SU-DHL-6 (cell line): ENCODE data around the gene ANKRD40CL.
A peak's percentile ranks its signal among the peaks of the same experiment; 100 is the strongest.

Source experiments
- H2AFZ ChIP-seq: fragments of 200-600 bp; sonication (generic); 2 replicates; pipeline ENCODE4 v1.6.1; 2014; ENCODE audit warnings: low read depth, mild to moderate bottlenecking, moderate library complexity, mixed read lengths, antibody characterized with exemption, low read length; ENCODE audit not compliant: severe bottlenecking
- H3F3A ChIP-seq: fragments of 200-600 bp; shearing (Covaris generic); 2 replicates; pipeline ENCODE4 v1.6.0; 2016; ENCODE audit warnings: antibody characterized with exemption, mild to moderate bottlenecking; ENCODE audit not compliant: insufficient read depth
- H3K27ac ChIP-seq: fragments of 200-600 bp; sonication (generic); 2 replicates; pipeline ENCODE4 v1.5.1; 2016; ENCODE audit warnings: low read depth, mild to moderate bottlenecking, low read length, moderate library complexity, mixed read lengths
- H3K27me3 ChIP-seq: fragments of 200-600 bp; sonication (generic), shearing (Covaris generic); 2 replicates; pipeline ENCODE4 v1.6.0; 2014; ENCODE audit warnings: mild to moderate bottlenecking, low read length
- H3K36me3 ChIP-seq: fragments of 200-600 bp; sonication (generic); 2 replicates; pipeline ENCODE4 v1.6.1; 2014; ENCODE audit warnings: mild to moderate bottlenecking, low read length, mixed read lengths
- H3K4me2 ChIP-seq: fragments of 300-600, 200-600 bp; shearing (Covaris generic), sonication (generic); 2 replicates; pipeline ENCODE4 v1.6.0; 2014; ENCODE audit warnings: low read length, low read depth, mild to moderate bottlenecking; ENCODE audit not compliant: poor library complexity, severe bottlenecking
- H3K4me3 ChIP-seq: fragments of 200-600 bp; sonication (generic); 2 replicates; pipeline ENCODE4 v1.5.1; 2014; ENCODE audit warnings: antibody characterized with exemption, low read length, mild to moderate bottlenecking, mixed read lengths; ENCODE audit not compliant: insufficient read depth, poor library complexity, severe bottlenecking
- H3K79me2 ChIP-seq: fragments of 200-600 bp; sonication (generic); 2 replicates; pipeline ENCODE4 v1.6.1; 2014; ENCODE audit warnings: mild to moderate bottlenecking, low read length, moderate library complexity; ENCODE audit not compliant: insufficient read depth
- H3K9ac ChIP-seq: fragments of 200-600 bp; sonication (generic); 2 replicates; pipeline ENCODE4 v1.7.0; 2014; ENCODE audit warnings: mild to moderate bottlenecking, low read length
- H3K9me2 ChIP-seq: fragments of 200-600 bp; sonication (generic); replicated peaks from 2 replicates; pipeline ENCODE4 v1.6.1; 2014; ENCODE audit warnings: low read length; ENCODE audit not compliant: insufficient read depth
- H3K9me3 ChIP-seq: fragments of 200-600 bp; sonication (generic); 2 replicates; pipeline ENCODE4 v1.6.1; 2014; ENCODE audit warnings: low read length, mixed read lengths; ENCODE audit not compliant: insufficient read depth
- H4K20me1 ChIP-seq: fragments of 200-600 bp; sonication (generic); 2 replicates; pipeline ENCODE4 v1.6.1; 2014; ENCODE audit warnings: low read depth, mild to moderate bottlenecking, antibody characterized with exemption, low read length, moderate library complexity, mixed read lengths
- EZH2phosphoT487 ChIP-seq: fragments of 200-600 bp; sonication (generic), shearing (Covaris generic); conservative IDR thresholded peaks from 2 replicates; pipeline ENCODE4 v1.6.1; 2018; ENCODE audit warnings: mild to moderate bottlenecking, antibody characterized with exemption, low read length, moderate library complexity, mixed read lengths
- TF ChIP-seq, protein P1 (sequence below): fragments of 200-600 bp; sonication (generic); IDR thresholded peaks from one replicate; pipeline ENCODE4 v1.5.1; 2017; ENCODE audit warnings: antibody characterized with exemption, mild to moderate bottlenecking, low read length, moderate library complexity; ENCODE audit not compliant: insufficient read depth, poor library complexity, severe bottlenecking

The ANKRD40CL gene

DNA sequence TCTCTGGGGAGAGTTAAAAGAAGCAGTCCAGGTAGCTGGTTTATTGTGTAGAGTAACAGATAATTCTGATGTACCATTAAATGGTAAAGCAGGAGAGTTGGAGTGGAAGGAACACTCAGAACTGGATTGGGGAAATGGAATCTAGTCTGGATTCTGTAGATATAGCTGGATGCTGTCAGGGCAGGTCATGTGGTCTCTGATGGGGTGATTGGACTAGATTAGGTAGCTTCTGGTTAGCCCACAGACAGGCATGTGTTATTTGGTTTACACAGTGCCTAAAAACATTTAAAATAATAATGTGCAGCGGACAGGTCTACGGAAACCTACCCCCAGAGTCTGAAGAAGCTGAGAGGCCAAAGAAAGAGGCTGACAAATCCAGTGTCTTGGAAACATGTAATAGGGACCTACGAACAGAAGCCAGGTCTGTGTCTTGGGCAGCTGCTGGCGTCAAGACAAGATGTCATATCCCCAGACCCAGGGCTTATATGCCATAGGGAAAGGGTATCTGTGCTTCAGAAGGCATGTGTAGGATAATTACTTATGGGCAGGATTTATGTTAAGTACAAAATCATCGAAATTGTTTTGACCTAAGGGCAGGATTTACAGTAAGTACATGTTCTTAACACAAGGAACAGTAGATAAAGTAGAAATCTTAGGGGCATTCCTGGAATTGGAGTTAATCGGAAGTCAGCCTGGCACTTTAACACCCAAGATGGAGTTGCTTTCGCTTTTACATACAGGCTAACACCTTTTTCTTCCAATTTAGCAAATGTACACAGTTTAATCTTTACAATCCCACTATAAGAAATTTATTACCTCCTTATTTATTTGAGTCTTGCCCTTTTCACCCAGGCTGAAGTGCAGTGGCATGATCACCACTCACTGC is 35.5 kb downstream of the ANKRD40CL start:
- Histone ChIP-seq H3K27me3 (no peaks in the 10 kb centered on the region), H3K4me2 (no peak overlapping the region), H3K27ac (no peak overlapping the region), H3K9me2 (no peaks in the 10 kb centered on the region), H3F3A (peaks cover 9% of the 10 kb centered on the region), H4K20me1 (peaks cover 45% of the 10 kb centered on the region), H3K36me3 (peaks cover 11% of the 10 kb centered on the region; the same call in 1 of the 2 replicates), H3K9ac (no peak overlapping the region), H3K9me3 (no peaks in the 10 kb centered on the region), H2AFZ (no peak overlapping the region), H3K4me3 (no peak overlapping the region), H3K79me2 (peaks cover 100% of the 10 kb centered on the region)
- TF ChIP-seq, protein P1, sequence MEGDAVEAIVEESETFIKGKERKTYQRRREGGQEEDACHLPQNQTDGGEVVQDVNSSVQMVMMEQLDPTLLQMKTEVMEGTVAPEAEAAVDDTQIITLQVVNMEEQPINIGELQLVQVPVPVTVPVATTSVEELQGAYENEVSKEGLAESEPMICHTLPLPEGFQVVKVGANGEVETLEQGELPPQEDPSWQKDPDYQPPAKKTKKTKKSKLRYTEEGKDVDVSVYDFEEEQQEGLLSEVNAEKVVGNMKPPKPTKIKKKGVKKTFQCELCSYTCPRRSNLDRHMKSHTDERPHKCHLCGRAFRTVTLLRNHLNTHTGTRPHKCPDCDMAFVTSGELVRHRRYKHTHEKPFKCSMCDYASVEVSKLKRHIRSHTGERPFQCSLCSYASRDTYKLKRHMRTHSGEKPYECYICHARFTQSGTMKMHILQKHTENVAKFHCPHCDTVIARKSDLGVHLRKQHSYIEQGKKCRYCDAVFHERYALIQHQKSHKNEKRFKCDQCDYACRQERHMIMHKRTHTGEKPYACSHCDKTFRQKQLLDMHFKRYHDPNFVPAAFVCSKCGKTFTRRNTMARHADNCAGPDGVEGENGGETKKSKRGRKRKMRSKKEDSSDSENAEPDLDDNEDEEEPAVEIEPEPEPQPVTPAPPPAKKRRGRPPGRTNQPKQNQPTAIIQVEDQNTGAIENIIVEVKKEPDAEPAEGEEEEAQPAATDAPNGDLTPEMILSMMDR = no peak
- TF ChIP-seq EZH2phosphoT487 = no peak

DNA sequence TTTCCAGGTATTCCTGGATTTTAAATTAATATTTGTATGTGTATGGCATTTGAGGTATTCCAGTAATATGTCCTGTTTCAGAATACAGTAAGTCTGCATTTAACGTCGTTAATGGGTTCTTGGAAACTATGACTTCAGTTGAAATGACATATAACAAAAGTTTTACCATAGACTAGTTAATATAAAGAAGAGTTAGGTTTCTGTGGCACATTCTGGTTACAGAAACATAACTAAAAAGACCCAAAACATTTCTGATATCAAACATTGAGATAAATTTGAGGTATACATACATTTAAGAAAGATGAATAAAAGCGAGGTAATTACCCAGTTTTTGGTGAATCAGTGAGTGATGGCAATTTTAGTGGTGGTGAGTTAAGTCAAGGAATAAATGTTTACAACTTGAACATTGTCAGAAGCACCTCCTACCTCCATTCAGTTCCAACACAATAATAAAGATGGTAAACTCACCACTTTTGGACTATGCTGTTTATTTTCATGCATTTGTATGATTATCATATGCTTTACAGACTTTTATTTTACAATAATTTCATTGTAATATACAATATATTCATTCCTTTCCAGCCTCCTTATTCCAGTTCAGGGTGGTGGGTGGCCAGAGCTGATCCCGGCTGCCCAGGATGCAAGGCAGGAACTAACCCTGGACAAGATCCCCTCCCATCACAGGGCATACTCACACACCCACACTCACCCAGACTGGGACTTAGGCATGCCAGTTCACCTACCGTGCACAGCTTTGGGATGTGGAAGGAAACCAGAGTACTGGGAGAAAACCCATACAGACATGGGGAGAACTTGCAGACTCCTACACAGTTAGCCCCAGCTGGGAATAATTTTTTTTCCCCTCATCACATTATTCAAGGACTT is 38.2 kb downstream of the ANKRD40CL start:
- peaks cover 4% of the 10 kb centered on the region; the same call in 1 of the 2 replicates for H3K36me3 ChIP-seq
- H3K9me2 ChIP-seq = no peaks in the 10 kb centered on the region
- no peaks in the 10 kb centered on the region for H3K9me3 ChIP-seq
- TF ChIP-seq, protein P1 = no peak
- TF ChIP-seq EZH2phosphoT487 = no peak
- no peak overlapping the region for H3K9ac ChIP-seq
- H3K79me2 ChIP-seq = peaks cover 100% of the 10 kb centered on the region
- H2AFZ ChIP-seq = no peak overlapping the region
- peaks cover 9% of the 10 kb centered on the region for H3F3A ChIP-seq
- no peak overlapping the region for H3K4me2 ChIP-seq
- H3K4me3 ChIP-seq = no peak overlapping the region
- H4K20me1 ChIP-seq = peaks cover 29% of the 10 kb centered on the region
- H3K27me3 ChIP-seq = no peaks in the 10 kb centered on the region
- no peak overlapping the region for H3K27ac ChIP-seq

DNA sequence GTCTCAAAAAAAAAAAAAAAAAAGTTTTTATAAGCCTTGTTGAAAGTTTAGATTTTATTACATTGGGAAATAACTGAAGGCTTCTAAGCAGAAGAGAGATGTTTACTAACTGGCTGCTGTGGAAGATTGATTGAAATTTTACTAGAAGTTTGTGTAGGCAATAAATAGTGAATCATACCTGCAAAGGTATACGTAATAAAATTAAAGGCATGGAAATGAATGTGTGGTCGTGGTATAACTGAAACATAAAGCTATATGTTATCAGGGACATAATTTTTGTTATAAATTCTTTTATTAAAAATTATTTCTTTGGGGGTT is 39.2 kb downstream of the ANKRD40CL start:
- Histone ChIP-seq H3K9me3 (no peaks in the 10 kb centered on the region), H3K9me2 (no peaks in the 10 kb centered on the region), H3F3A (peaks cover 10% of the 10 kb centered on the region), H3K27ac (no peak overlapping the region), H3K79me2 (peaks cover 100% of the 10 kb centered on the region), H3K9ac (no peak overlapping the region), H2AFZ (no peak overlapping the region), H3K4me3 (no peak overlapping the region), H3K27me3 (no peaks in the 10 kb centered on the region), H3K4me2 (peak overlapping the region; percentile 18), H3K36me3 (peaks cover 2% of the 10 kb centered on the region; the same call in 1 of the 2 replicates), H4K20me1 (peaks cover 34% of the 10 kb centered on the region)
- no peak for TF ChIP-seq EZH2phosphoT487
